Cardiac muscle cell (in vitro differentiated cells and primary cell): ENCODE results near the gene DUXA. TPM values are rescaled to one million over a fixed set of nuclear protein-coding genes. Genes with fewer than 3 reads are reported as not detected.

Experiments
- DNase-seq, 2 donors: peaks; one replicate each; pipeline versions ENCODE4 v3.0.0 to v3.0.0-alpha.2; 2010 to 2017; ENCODE audit warnings: low read depth in 1 of 2, low spot score in 1 of 2
- H3K27ac ChIP-seq: fragments of 200-600 bp; sonication (generic); 2 replicates; pipeline ENCODE4 v1.5.1; 2016
- H3K27me3 ChIP-seq: fragments of 200-600 bp; sonication (generic); 2 replicates; pipeline ENCODE4 v1.6.0; 2016; ENCODE audit warnings: control low read depth
- H3K36me3 ChIP-seq: fragments of 200-600 bp; sonication (generic); 2 replicates; pipeline ENCODE4 v1.5.1; 2016; ENCODE audit warnings: control low read depth
- H3K4me1 ChIP-seq: fragments of 200-600 bp; sonication (generic); 2 replicates; pipeline ENCODE4 v1.8.1; 2017; ENCODE audit warnings: low read depth, mild to moderate bottlenecking, mixed run types
- H3K4me3 ChIP-seq: fragments of 200-600 bp; sonication (generic); 2 replicates; pipeline ENCODE4 v1.5.1; 2016; ENCODE audit warnings: mild to moderate bottlenecking
- H3K9me3 ChIP-seq: fragments of 200-600 bp; sonication (generic); 2 replicates; pipeline ENCODE4 v1.5.1; 2017; ENCODE audit warnings: low read depth, mild to moderate bottlenecking, control low read depth
- polyA plus RNA-seq: library from polyadenylated mRNA; unstranded; fragments of >200 nt; fragmentation: Nextera tagmentation; extraction: Ambion mirVana; gene quantifications from 2 replicates; pipeline ENCODE4 v1.2.1, GENCODE V29; 2016
- total RNA-seq: library from RNA; depleted of rRNA; stranded (reverse); fragments of >200 nt; gene quantifications from 2 replicates; pipeline ENCODE4 v1.2.3, GENCODE V29; 2016
- TF ChIP-seq, protein P1 (sequence below): IDR thresholded peaks from 2 replicates; pipeline ENCODE4 v1.5.1; 2012; ENCODE audit warnings: low read depth, mild to moderate bottlenecking, low read length

The DUXA gene
- total and polyA plus RNA-seq, 2 experiments from 2014 or later, result not detected

DNA sequence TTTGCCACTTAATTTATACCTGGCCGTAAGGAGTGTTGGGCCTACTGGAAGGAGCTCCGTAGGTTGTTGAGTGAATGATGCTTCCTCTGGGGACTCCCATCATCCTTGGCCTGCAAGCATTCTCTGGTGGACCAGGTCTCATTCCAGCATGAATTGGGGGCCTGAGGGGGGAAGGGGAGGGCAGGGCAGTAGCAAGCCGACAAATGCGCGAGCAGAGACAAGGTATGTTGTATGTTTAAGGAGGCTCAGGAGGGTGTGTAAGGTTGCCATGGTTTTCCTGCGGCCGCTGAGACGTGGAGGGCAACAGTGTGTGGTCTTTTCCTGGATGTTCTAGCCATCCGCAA lies 24.8 kb upstream of the DUXA start:
- TF ChIP-seq, protein P1, sequence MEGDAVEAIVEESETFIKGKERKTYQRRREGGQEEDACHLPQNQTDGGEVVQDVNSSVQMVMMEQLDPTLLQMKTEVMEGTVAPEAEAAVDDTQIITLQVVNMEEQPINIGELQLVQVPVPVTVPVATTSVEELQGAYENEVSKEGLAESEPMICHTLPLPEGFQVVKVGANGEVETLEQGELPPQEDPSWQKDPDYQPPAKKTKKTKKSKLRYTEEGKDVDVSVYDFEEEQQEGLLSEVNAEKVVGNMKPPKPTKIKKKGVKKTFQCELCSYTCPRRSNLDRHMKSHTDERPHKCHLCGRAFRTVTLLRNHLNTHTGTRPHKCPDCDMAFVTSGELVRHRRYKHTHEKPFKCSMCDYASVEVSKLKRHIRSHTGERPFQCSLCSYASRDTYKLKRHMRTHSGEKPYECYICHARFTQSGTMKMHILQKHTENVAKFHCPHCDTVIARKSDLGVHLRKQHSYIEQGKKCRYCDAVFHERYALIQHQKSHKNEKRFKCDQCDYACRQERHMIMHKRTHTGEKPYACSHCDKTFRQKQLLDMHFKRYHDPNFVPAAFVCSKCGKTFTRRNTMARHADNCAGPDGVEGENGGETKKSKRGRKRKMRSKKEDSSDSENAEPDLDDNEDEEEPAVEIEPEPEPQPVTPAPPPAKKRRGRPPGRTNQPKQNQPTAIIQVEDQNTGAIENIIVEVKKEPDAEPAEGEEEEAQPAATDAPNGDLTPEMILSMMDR, result no peak
- DNase-seq, result peak; percentile 1 to 9
- peak overlapping the region; percentile 95 for H3K27ac ChIP-seq
- H3K4me1 ChIP-seq, result peaks cover 7% of the 10 kb centered on the region
- H3K4me3 ChIP-seq, result peak overlapping the region; percentile 91
- H3K9me3 ChIP-seq, result no peaks in the 10 kb centered on the region
- H3K36me3 ChIP-seq, result peaks cover 33% of the 10 kb centered on the region
- H3K27me3 ChIP-seq, result no peaks in the 10 kb centered on the region

DNA sequence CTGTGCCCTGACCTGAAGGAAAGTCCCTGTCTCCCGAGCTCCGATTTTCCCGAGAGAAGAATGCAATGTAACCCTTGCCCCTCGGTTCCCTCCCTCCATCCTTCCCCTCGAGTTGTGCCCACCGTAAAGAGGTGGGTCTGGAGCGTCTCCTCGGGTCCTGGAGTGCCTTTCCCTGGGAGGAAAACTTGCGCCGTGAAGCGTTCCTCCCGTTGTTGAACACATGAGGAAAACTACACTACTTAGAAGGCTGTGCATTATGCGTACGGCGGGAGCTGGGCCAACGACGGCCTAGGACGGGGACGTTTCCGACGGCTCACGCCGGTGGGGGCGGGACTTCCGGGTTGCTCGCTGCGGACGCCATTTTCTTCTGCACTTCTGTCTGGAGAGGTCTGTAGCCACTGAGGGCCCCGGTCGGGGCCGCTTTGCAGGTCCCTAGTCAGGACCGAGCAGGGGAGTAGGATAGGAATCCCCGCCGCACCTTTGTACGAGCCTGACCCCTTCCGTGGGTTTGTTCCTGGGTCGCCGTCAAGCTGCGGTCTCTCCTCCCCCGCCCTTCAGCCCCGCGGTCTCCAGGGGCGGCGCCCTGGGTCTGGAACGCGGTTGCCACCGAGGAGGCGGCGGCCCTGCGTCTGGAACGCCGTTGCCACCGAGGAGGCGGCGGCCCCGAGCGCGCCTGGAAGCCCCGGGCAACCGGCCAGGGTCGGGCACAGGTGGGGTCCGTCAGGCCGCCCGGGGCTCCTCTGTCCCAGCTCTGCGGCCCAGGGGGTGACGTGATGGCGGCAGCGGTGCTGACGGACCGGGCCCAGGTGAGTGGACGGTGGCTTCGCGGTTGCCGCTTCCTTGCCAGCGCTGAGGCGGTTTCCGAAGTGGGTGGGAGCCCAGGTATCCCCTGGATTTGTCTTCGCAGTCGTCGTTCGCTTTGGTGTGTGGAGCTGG lies 24.1 kb upstream of the DUXA start, which contains the start of gene ZNF264:
TSS of gene ZNF264 (plus strand) at position 360 of the 936 bp plus-strand sequence. CDS start at position 774, 414 bp downstream.
- Histone ChIP-seq H3K4me3 (peak within 1 kb of the TSS; percentile 91), H3K4me1 (peaks cover 7% of the 10 kb centered on the region), H3K27ac (peak within 1 kb of the TSS; percentile 95), H3K9me3 (no peaks in the 10 kb centered on the region), H3K27me3 (no peaks in the 10 kb centered on the region), H3K36me3 (peaks cover 27% of the 10 kb centered on the region)
- TF ChIP-seq, protein P1, result no peak
- peak; percentile 90 to 93 for DNase-seq

DNA sequence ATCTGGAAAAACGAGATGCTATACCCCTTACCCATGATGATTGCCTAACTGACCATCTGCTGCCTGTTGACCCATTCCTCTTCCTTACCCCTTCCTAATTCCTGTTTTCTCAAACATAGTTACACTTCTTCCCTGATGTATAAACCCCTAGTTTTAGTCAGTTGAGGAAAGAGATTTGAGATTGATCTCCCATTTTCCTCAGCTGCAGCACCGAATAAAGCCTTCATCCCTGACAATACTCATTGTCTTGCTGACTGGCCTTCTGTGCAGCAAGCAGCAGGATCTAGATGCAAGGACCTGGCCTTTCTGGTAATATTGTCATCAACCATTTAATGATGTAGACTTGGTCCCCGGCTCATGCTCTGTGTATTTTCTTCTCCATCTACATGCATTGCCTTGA lies 23.0 kb upstream of the DUXA start:
- no peak overlapping the region for H3K4me3 ChIP-seq
- no peaks in the 10 kb centered on the region for H3K27me3 ChIP-seq
- no peak overlapping the region for H3K27ac ChIP-seq
- H3K9me3 ChIP-seq, result no peaks in the 10 kb centered on the region
- DNase-seq, result no peak
- peaks cover 19% of the 10 kb centered on the region for H3K36me3 ChIP-seq
- H3K4me1 ChIP-seq, result peaks cover 7% of the 10 kb centered on the region
- TF ChIP-seq, protein P1, result no peak

DNA sequence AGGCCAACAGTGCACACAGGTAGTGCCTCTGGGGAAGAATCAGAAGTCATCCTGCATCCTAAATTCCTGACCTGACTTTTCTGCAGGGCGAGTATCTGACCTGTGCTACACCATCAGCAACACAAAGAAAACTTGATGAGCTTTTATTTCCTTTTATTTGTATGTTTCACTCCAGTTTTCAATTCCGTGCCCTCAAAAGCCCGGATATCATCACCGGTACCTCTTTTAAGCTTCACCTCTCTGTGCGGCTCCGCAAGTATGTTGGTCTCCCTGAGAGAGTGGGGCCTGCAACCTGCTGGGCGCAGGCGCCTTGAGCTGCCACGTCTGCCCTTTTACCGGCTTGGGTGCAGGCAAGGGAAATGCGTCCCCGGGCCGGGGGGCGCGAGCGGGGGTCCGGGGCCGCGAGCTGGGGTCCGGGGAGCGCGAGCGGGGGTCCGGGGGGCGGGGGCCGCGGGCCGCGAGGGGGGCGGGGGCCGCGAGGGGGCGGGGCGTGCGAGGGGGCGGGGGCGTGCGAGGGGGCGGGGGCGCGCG lies 4.3 kb upstream of the DUXA start:
- Histone ChIP-seq H3K27me3 (no peaks in the 10 kb centered on the region), H3K4me3 (peak overlapping the region; percentile 36), H3K4me1 (no peaks in the 10 kb centered on the region), H3K36me3 (no peaks in the 10 kb centered on the region), H3K9me3 (no peaks in the 10 kb centered on the region), H3K27ac (peak overlapping the region; percentile 57)
- TF ChIP-seq, protein P1, result no peak
- peak; percentile 55 to 81 for DNase-seq

DNA sequence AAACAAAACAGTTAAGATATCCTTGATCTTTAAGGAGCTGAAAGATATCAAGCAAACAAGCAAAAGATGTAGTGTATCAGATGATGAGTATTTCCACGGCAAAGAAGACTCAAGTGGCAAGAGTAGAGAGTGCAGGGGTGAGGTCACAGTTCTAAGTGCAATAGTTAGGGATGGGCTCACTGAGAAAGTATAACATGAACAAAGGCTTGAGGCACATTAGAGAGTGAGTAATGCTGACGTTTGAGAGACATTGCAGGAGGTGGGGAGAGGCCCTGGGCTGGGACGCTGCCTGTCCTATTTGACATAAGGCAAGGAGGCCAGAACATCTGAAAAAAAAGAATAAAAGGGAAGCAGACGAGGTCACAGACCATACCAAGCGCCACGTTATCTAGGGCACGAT lies 1.4 kb downstream of the DUXA start:
- H3K27me3 ChIP-seq, result no peaks in the 10 kb centered on the region
- no peak overlapping the region for H3K4me3 ChIP-seq
- H3K4me1 ChIP-seq, result no peaks in the 10 kb centered on the region
- no peaks in the 10 kb centered on the region for H3K9me3 ChIP-seq
- no peak overlapping the region for H3K27ac ChIP-seq
- TF ChIP-seq, protein P1, result no peak
- H3K36me3 ChIP-seq, result no peaks in the 10 kb centered on the region
- no peak for DNase-seq
